SK-N-SH (cell line): ENCODE results near the gene RARRES1. TPM values are rescaled to one million over a fixed set of nuclear protein-coding genes. Genes with fewer than 3 reads are reported as not detected.

Experiments
- CTCF ChIA-PET: fragments of 300-600, 350-600 bp; formaldehyde crosslinking; extraction: SDS; loops from one replicate; lab custom pipeline; 2021; lab: Yijun Ruan, JAX
- POLR2A ChIA-PET: fragments of 350-600 bp; sonication (Branson Sonifier 250); formaldehyde crosslinking; extraction: SDS; loops from one replicate; lab custom pipeline; 2020; ENCODE audit warnings: antibody characterized with exemption, inconsistent platforms; lab: Yijun Ruan, JAX
- DNase-seq: peaks from one replicate; pipeline ENCODE4 v3.0.0; 2012
- H2AFZ ChIP-seq: fragments of 200-600 bp; sonication (generic); 2 replicates; pipeline ENCODE4 v1.8.1; 2016; ENCODE audit warnings: antibody characterized with exemption, mild to moderate bottlenecking, low read depth
- H3F3A ChIP-seq: fragments of 200-600 bp; sonication (generic); replicated peaks from 2 replicates; pipeline ENCODE3; 2016; ENCODE audit warnings: antibody characterized with exemption, mild to moderate bottlenecking; ENCODE audit not compliant: insufficient read depth
- H3K27ac ChIP-seq, 2 experiments: fragments of 200-500 bp in 1 of 2; fragments of 200-600 bp in 1 of 2; sonication (Bioruptor generic) in 1 of 2; sonication (generic), shearing (Covaris generic) in 1 of 2; 2 replicates each; pipeline versions ENCODE4 v1.5.1 to v1.6.1; 2014 to 2016; ENCODE audit warnings: low read depth in 2 of 2, inconsistent platforms in 1 of 2, low read length in 1 of 2, mild to moderate bottlenecking in 1 of 2, mixed read lengths in 1 of 2
- H3K27me3 ChIP-seq: fragments of 200-600 bp; sonication (generic), shearing (Covaris generic); 2 replicates; pipeline ENCODE4 v1.6.1; 2016; ENCODE audit warnings: mixed run types; ENCODE audit not compliant: insufficient read depth
- H3K36me3 ChIP-seq, 2 experiments: fragments of 200-500 bp in 1 of 2; fragments of 200-600 bp in 1 of 2; sonication (Bioruptor generic) in 1 of 2; sonication (generic) in 1 of 2; replicated peaks in 1 of 2; 2 replicates each; pipeline versions ENCODE3 to v1.5.1; 2014 to 2016; ENCODE audit warnings: low read length in 1 of 2, mild to moderate bottlenecking in 1 of 2; ENCODE audit not compliant: insufficient read depth in 2 of 2, control insufficient read depth in 1 of 2
- H3K4me1 ChIP-seq, 2 experiments: fragments of 200-500 bp in 1 of 2; fragments of 200-600 bp in 1 of 2; sonication (Bioruptor generic) in 1 of 2; sonication (generic), shearing (Covaris generic) in 1 of 2; 2 replicates each; pipeline versions ENCODE4 v1.5.1 to v1.6.1; 2014 to 2016; ENCODE audit warnings: low read depth in 1 of 2, low read length in 1 of 2, mixed run types in 1 of 2; ENCODE audit not compliant: insufficient read depth in 2 of 2, control insufficient read depth in 1 of 2
- H3K4me2 ChIP-seq: fragments of 200-600 bp; sonication (generic), shearing (Covaris generic); 2 replicates; pipeline ENCODE4 v1.6.1; 2017; ENCODE audit warnings: mixed run types
- H3K4me3 ChIP-seq, 2 experiments: fragments of 200-500 bp in 1 of 2; fragments of 200-600 bp in 1 of 2; sonication (Bioruptor generic) in 1 of 2; sonication (generic), shearing (Covaris generic) in 1 of 2; 2 replicates each; pipeline versions ENCODE4 v1.5.1 to v1.8.1; 2014 to 2016; ENCODE audit warnings: low read depth in 2 of 2, inconsistent platforms in 1 of 2, low read length in 1 of 2, mild to moderate bottlenecking in 1 of 2, mixed read lengths in 1 of 2, moderate library complexity in 1 of 2
- H3K79me2 ChIP-seq: fragments of 200-600 bp; sonication (generic); 2 replicates; pipeline ENCODE4 v1.8.1; 2017; ENCODE audit warnings: mild to moderate bottlenecking; ENCODE audit not compliant: insufficient read depth
- H3K9ac ChIP-seq: fragments of 200-600 bp; sonication (generic); 2 replicates; pipeline ENCODE4 v1.6.1; 2017; ENCODE audit warnings: mixed run types
- H3K9me2 ChIP-seq: fragments of 200-600 bp; sonication (generic); 2 replicates; pipeline ENCODE4 v1.6.1; 2017; ENCODE audit warnings: mixed run types
- H3K9me3 ChIP-seq: fragments of 200-600 bp; sonication (generic); 2 replicates; pipeline ENCODE4 v1.6.1; 2017; ENCODE audit warnings: mixed run types, mild to moderate bottlenecking, moderate library complexity
- H4K20me1 ChIP-seq: fragments of 200-600 bp; sonication (generic); 2 replicates; pipeline ENCODE4 v1.6.1; 2017; ENCODE audit warnings: mild to moderate bottlenecking, mixed run types; ENCODE audit not compliant: insufficient read depth
- CHD2 ChIP-seq: fragments of 150-350 bp; IDR thresholded peaks from 2 replicates; pipeline ENCODE4 v1.6.1; 2018; ENCODE audit warnings: low read length; ENCODE audit not compliant: partially characterized antibody
- EP300 ChIP-seq, 2 experiments: IDR thresholded peaks; 2 replicates each; pipeline versions ENCODE4 v1.4.0 to v1.6.1; 2012; ENCODE audit warnings: borderline replicate concordance in 1 of 2, low read depth in 1 of 2, low read length in 1 of 2
- EZH2phosphoT487 ChIP-seq: fragments of 200-600 bp; sonication (generic); IDR thresholded peaks from 2 replicates; pipeline ENCODE4 v1.6.1; 2017; ENCODE audit warnings: low read depth, mixed run types, mild to moderate bottlenecking, antibody characterized with exemption, moderate library complexity, borderline replicate concordance
- FOSL2 ChIP-seq: IDR thresholded peaks from 2 replicates; pipeline ENCODE4 v1.4.0; 2012; ENCODE audit warnings: low read depth, mild to moderate bottlenecking, moderate library complexity, borderline replicate concordance
- GABPA ChIP-seq: IDR thresholded peaks from 2 replicates; pipeline ENCODE4 v1.4.0; 2012; ENCODE audit warnings: low read depth, mild to moderate bottlenecking
- GATA2 ChIP-seq: sonication (generic); formaldehyde crosslinking; IDR thresholded peaks from 2 replicates; pipeline ENCODE4 v1.5.0; 2020; ENCODE audit warnings: mild to moderate bottlenecking, missing genetic modification reagents
- IRF3 ChIP-seq: fragments of 150-350 bp; IDR thresholded peaks from 2 replicates; pipeline ENCODE4 v1.6.1; 2016; ENCODE audit warnings: mild to moderate bottlenecking, low read depth, low read length
- JUND ChIP-seq: IDR thresholded peaks from 2 replicates; pipeline ENCODE4 v1.4.0; 2012
- MAX ChIP-seq: IDR thresholded peaks from 2 replicates; pipeline ENCODE4 v1.4.0; 2012; ENCODE audit warnings: low read depth
- MEF2A ChIP-seq: IDR thresholded peaks from 2 replicates; pipeline ENCODE4 v1.4.0; 2012; ENCODE audit warnings: low read depth, borderline replicate concordance
- MXI1 ChIP-seq: IDR thresholded peaks from 2 replicates; pipeline ENCODE4 v1.6.1; 2012; ENCODE audit warnings: mild to moderate bottlenecking, low read depth, low read length, improper control_type of control experiment
- RAD21 ChIP-seq: IDR thresholded peaks from 2 replicates; pipeline ENCODE4 v1.6.1; 2012; ENCODE audit warnings: mild to moderate bottlenecking, low read length
- RFX5 ChIP-seq: IDR thresholded peaks from 2 replicates; pipeline ENCODE4 v1.6.1; 2012; ENCODE audit warnings: mild to moderate bottlenecking, improper control_type of control experiment, low read length
- RXRA ChIP-seq: IDR thresholded peaks from 2 replicates; pipeline ENCODE4 v1.4.0; 2012; ENCODE audit warnings: low read depth, mild to moderate bottlenecking, borderline replicate concordance
- TEAD4 ChIP-seq: IDR thresholded peaks from 2 replicates; pipeline ENCODE4 v1.4.0; 2012; ENCODE audit warnings: mild to moderate bottlenecking, borderline replicate concordance; ENCODE audit not compliant: insufficient read depth
- USF1 ChIP-seq: IDR thresholded peaks from 2 replicates; pipeline ENCODE4 v1.4.0; 2012; ENCODE audit warnings: low read depth, borderline replicate concordance
- YY1 ChIP-seq: IDR thresholded peaks from 2 replicates; pipeline ENCODE4 v1.4.0; 2012; ENCODE audit warnings: low read depth, mild to moderate bottlenecking
- ZBTB33 ChIP-seq: IDR thresholded peaks from 2 replicates; pipeline ENCODE4 v1.4.0; 2012; ENCODE audit warnings: low read depth, borderline replicate concordance
- WGBS: methylation state at CpG from one replicate; pipeline ENCODE4 v1.1.6; 2017; ENCODE audit warnings: low lambda C conversion rate; 5-methylcytosine and 5-hydroxymethylcytosine counted together
- polyA plus RNA-seq, 3 experiments: library from polyadenylated mRNA; depleted of rRNA; stranded (reverse); fragments of >200 nt; gene quantifications; 2 replicates each; pipeline ENCODE4 v1.2.3, GENCODE V29; 2012

RARRES1 gene
- polyA plus RNA-seq, 1 of the 3 experiments (the other 2 are of a cell fraction): 0.15 TPM

GRCh38 chr3:158663246-158663645 is 69.0 kb downstream of the RARRES1 start:
- POLR2A ChIA-PET: no interaction called here
- 100% methylated on average over 1 of the region's 1 CpG for WGBS
- Histone ChIP-seq H3K27me3 (no peaks in the 10 kb centered on the region), H3K4me2 (no peak overlapping the region), H3K4me3 (no peak overlapping the region), H3K27ac (no peak overlapping the region), H3K4me1 (no peaks in the 10 kb centered on the region), H3K9me2 (no peaks in the 10 kb centered on the region), H3K9ac (no peak overlapping the region), H4K20me1 (no peaks in the 10 kb centered on the region), H3F3A (peaks cover 23% of the 10 kb centered on the region), H3K36me3 (peaks cover 84 to 89% of the 10 kb centered on the region in 2 experiments), H2AFZ (no peak overlapping the region), H3K79me2 (no peaks in the 10 kb centered on the region), H3K9me3 (no peaks in the 10 kb centered on the region)
- CTCF ChIA-PET: interaction anchor here (0.7 to 3.3 kb wide), 4 partner anchors 19 to 255 kb away, joined by 3 to 12 read pairs (median 8); partner anchors contain the start of gene GFM1
- TF ChIP-seq ZBTB33: no peak
- no peak for TF ChIP-seq MAX
- TF ChIP-seq MEF2A: no peak
- no peak for TF ChIP-seq EZH2phosphoT487
- TF ChIP-seq CHD2: no peak
- TF ChIP-seq EP300 (IDR thresholded peaks at IDR 0.05; ENCODE audit: borderline replicate concordance in 1 of 2, low read depth in 1 of 2, low read length in 1 of 2): no peak
- TF ChIP-seq MXI1: no peak
- no peak for TF ChIP-seq FOSL2
- no peak for DNase-seq

GRCh38 chr3:158660711-158661110 is 71.5 kb downstream of the RARRES1 start:
- Histone ChIP-seq H3K4me3 (no peak overlapping the region), H3F3A (peaks cover 21% of the 10 kb centered on the region), H4K20me1 (no peaks in the 10 kb centered on the region), H3K27me3 (no peaks in the 10 kb centered on the region), H3K36me3 (peaks cover 79 to 82% of the 10 kb centered on the region in 2 experiments), H3K9me3 (no peaks in the 10 kb centered on the region), H3K9ac (no peak overlapping the region), H3K79me2 (no peaks in the 10 kb centered on the region), H3K4me1 (no peaks in the 10 kb centered on the region), H3K4me2 (no peak overlapping the region), H3K27ac (no peak overlapping the region), H2AFZ (no peak overlapping the region), H3K9me2 (no peaks in the 10 kb centered on the region)
- WGBS: 97% methylated on average over 4 of the region's 4 CpGs
- ChIA-PET POLR2A (no interaction called here), CTCF (interaction anchor here (0.6 to 3.9 kb wide), 12 partner anchors 9 to 134 kb away, joined by 3 to 61 read pairs (median 5); partner anchors contain the start of gene GFM1)
- no peak for DNase-seq
- TF ChIP-seq GABPA (no peak), JUND (no peak), RXRA (no peak), GATA2 (CRISPR knock-in tag) (no peak), FOSL2 (no peak), RFX5 (no peak), MXI1 (no peak), IRF3 (no peak), RAD21 (no peak), ZBTB33 (no peak), TEAD4 (no peak), USF1 (no peak), YY1 (no peak)
